Measurements from ENCODE around the gene PTGER4.
"Not testable (repeated sequence)": the region's sequence is repeated elsewhere in the genome, so short reads cannot be mapped to it uniquely, and the experiment has no call there.

Gene PTGER4

GRCh38 chr5:40679913-40680681 is at the start of gene PTGER4:
Gene PTGER4, plus strand, starts transcription at chr5:40679915. Its CDS starts 1,079 bp downstream, at chr5:40680994.
- no peak for DNase-seq (ENCODE audit: low read depth in 3 of 3)

GRCh38 chr5:40630126-40630525 is 49.6 kb upstream of the PTGER4 start:
- no peak for DNase-seq (ENCODE audit: low read depth in 3 of 3)

GRCh38 chr5:40631236-40631635 is 48.5 kb upstream of the PTGER4 start:
- no peak for DNase-seq (ENCODE audit: low read depth in 3 of 3)

GRCh38 chr5:40634154-40634553 is 45.6 kb upstream of the PTGER4 start:
- DNase-seq (ENCODE audit: low read depth in 3 of 3) = no peak

GRCh38 chr5:40634593-40634992 is 45.1 kb upstream of the PTGER4 start:
- DNase-seq (ENCODE audit: low read depth in 3 of 3) = no peak

GRCh38 chr5:40639531-40639930 is 40.2 kb upstream of the PTGER4 start:
- DNase-seq (ENCODE audit: low read depth in 3 of 3) = not testable (repeated sequence)

- DNase-seq (ENCODE audit: low read depth in 3 of 3) = no peak
Observed at GRCh38 chr5:40646266-40646665, 33.4 kb upstream of the PTGER4 start.

GRCh38 chr5:40648150-40648549 is 31.6 kb upstream of the PTGER4 start:
- no peak for DNase-seq (ENCODE audit: low read depth in 3 of 3)

- DNase-seq (ENCODE audit: low read depth in 3 of 3) = no peak
Observed at GRCh38 chr5:40649463-40650030, 30.2 kb upstream of the PTGER4 start.

- no peak for DNase-seq (ENCODE audit: low read depth in 3 of 3)
Observed at GRCh38 chr5:40651201-40651600, 28.5 kb upstream of the PTGER4 start.

- DNase-seq (ENCODE audit: low read depth in 3 of 3) = no peak
Observed at GRCh38 chr5:40652441-40653220, 27.1 kb upstream of the PTGER4 start.

GRCh38 chr5:40653221-40654022 is 26.3 kb upstream of the PTGER4 start:
- DNase-seq (ENCODE audit: low read depth in 3 of 3) = no peak

GRCh38 chr5:40654377-40654991 is 25.2 kb upstream of the PTGER4 start:
- DNase-seq (ENCODE audit: low read depth in 3 of 3) = no peak

GRCh38 chr5:40655138-40655537 is 24.6 kb upstream of the PTGER4 start:
- DNase-seq (ENCODE audit: low read depth in 3 of 3) = no peak

- not testable (repeated sequence) for DNase-seq (ENCODE audit: low read depth in 3 of 3)
Observed at GRCh38 chr5:40656091-40656490, 23.6 kb upstream of the PTGER4 start.

GRCh38 chr5:40656766-40657165 is 22.9 kb upstream of the PTGER4 start:
- no peak for DNase-seq (ENCODE audit: low read depth in 3 of 3)

GRCh38 chr5:40660751-40661150 is 19.0 kb upstream of the PTGER4 start:
- no peak for DNase-seq (ENCODE audit: low read depth in 3 of 3)

- DNase-seq (ENCODE audit: low read depth in 3 of 3) = no peak
Observed at GRCh38 chr5:40665635-40666298, 13.9 kb upstream of the PTGER4 start.

GRCh38 chr5:40666657-40667056 is 13.1 kb upstream of the PTGER4 start:
- DNase-seq (ENCODE audit: low read depth in 3 of 3) = no peak

- DNase-seq (ENCODE audit: low read depth in 3 of 3) = no peak
Observed at GRCh38 chr5:40667161-40667663, 12.5 kb upstream of the PTGER4 start.
